Neural cell (in vitro differentiated cells): ENCODE data around the gene PPFIA1. TPM values are rescaled to one million over a fixed set of nuclear protein-coding genes. Genes with fewer than 3 reads are reported as not detected.

ENCODE experiments used
- H2AFZ ChIP-seq: fragments of 200-600, 300-800 bp; sonication (generic), shearing (Covaris generic); 2 replicates; pipeline ENCODE4 v1.6.0; 2014; ENCODE audit warnings: low read depth, mild to moderate bottlenecking, antibody characterized with exemption, low read length, moderate library complexity
- H3F3A ChIP-seq: fragments of 200-600 bp; shearing (Covaris generic); 2 replicates; pipeline ENCODE4 v1.6.1; 2016; ENCODE audit warnings: mild to moderate bottlenecking, moderate library complexity, mixed read lengths, antibody characterized with exemption, low read length; ENCODE audit not compliant: insufficient read depth, poor library complexity, severe bottlenecking
- H3K27ac ChIP-seq: fragments of 200-600, 300-800 bp; sonication (generic), shearing (Covaris generic); 2 replicates; pipeline ENCODE4 v1.5.1; 2014; ENCODE audit warnings: mild to moderate bottlenecking, low read length, moderate library complexity
- H3K27me3 ChIP-seq: fragments of 300-800, 200-600 bp; sonication (generic), shearing (Covaris generic); 2 replicates; pipeline ENCODE4 v1.6.0; 2014; ENCODE audit warnings: mild to moderate bottlenecking, low read depth, low read length, moderate library complexity; ENCODE audit not compliant: insufficient read depth
- H3K36me3 ChIP-seq: fragments of 300-800, 200-600 bp; sonication (generic), shearing (Covaris generic); 2 replicates; pipeline ENCODE4 v1.5.1; 2014; ENCODE audit warnings: mild to moderate bottlenecking, antibody characterized with exemption, low read length, moderate library complexity; ENCODE audit not compliant: insufficient read depth
- H3K4me2 ChIP-seq: fragments of 300-800, 200-600 bp; sonication (generic), shearing (Covaris generic); 2 replicates; pipeline ENCODE4 v1.6.0; 2014; ENCODE audit warnings: mild to moderate bottlenecking, low read length
- H3K4me3 ChIP-seq: fragments of 300-800, 200-600 bp; sonication (generic), shearing (Covaris generic); 2 replicates; pipeline ENCODE4 v1.5.1; 2014; ENCODE audit warnings: mild to moderate bottlenecking, low read length, moderate library complexity
- H3K79me2 ChIP-seq: fragments of 200-600 bp; shearing (Covaris generic); replicated peaks from 2 replicates; pipeline ENCODE4 v1.6.0; 2014; ENCODE audit warnings: mild to moderate bottlenecking, low read length, moderate library complexity; ENCODE audit not compliant: insufficient read depth
- H3K9ac ChIP-seq: fragments of 300-800, 200-600 bp; sonication (generic), shearing (Covaris generic); 2 replicates; pipeline ENCODE4 v1.6.1; 2016; ENCODE audit warnings: mild to moderate bottlenecking, low read length, mixed read lengths
- H3K9me2 ChIP-seq: fragments of 200-600 bp; shearing (Covaris generic); 2 replicates; pipeline ENCODE4 v1.6.1; 2016; ENCODE audit warnings: mild to moderate bottlenecking, low read length, mixed read lengths; ENCODE audit not compliant: insufficient read depth
- H3K9me3 ChIP-seq: fragments of 200-600, 300-800 bp; sonication (generic), shearing (Covaris generic); 2 replicates; pipeline ENCODE4 v1.6.1; 2016; ENCODE audit warnings: mild to moderate bottlenecking, mixed run types, low read length, moderate library complexity, mixed read lengths
- H4K20me1 ChIP-seq: fragments of 200-600 bp; shearing (Covaris generic); 2 replicates; pipeline ENCODE4 v1.6.1; 2016; ENCODE audit warnings: mild to moderate bottlenecking, mixed run types; ENCODE audit not compliant: insufficient read depth
- EP300 ChIP-seq: fragments of 450-650 bp; conservative IDR thresholded peaks from 2 replicates; pipeline ENCODE4 v1.6.1; 2014; ENCODE audit warnings: antibody characterized with exemption, mild to moderate bottlenecking, moderate library complexity; ENCODE audit not compliant: poor library complexity, severe bottlenecking
- EZH2 ChIP-seq: fragments of 200-600, 300-800 bp; shearing (Covaris generic), sonication (generic); IDR thresholded peaks from 2 replicates; pipeline ENCODE4 v1.6.1; 2014; ENCODE audit warnings: antibody characterized with exemption, low read length, borderline replicate concordance, mild to moderate bottlenecking; ENCODE audit not compliant: insufficient read depth, poor library complexity, severe bottlenecking
- MXI1 ChIP-seq: fragments of 450-650 bp; conservative IDR thresholded peaks from 2 replicates; pipeline ENCODE4 v1.6.1; 2014; ENCODE audit warnings: antibody characterized with exemption, mild to moderate bottlenecking; ENCODE audit not compliant: poor library complexity, severe bottlenecking
- POLR2AphosphoS5 ChIP-seq: IDR thresholded peaks from 2 replicates; pipeline ENCODE4 v1.6.1; 2012
- RAD21 ChIP-seq: fragments of 450-650 bp; conservative IDR thresholded peaks from 2 replicates; pipeline ENCODE4 v1.6.1; 2014; ENCODE audit warnings: antibody characterized with exemption, mild to moderate bottlenecking, moderate library complexity
- REST ChIP-seq: IDR thresholded peaks from 2 replicates; pipeline ENCODE4 v1.6.1; 2012; ENCODE audit warnings: borderline replicate concordance
- SMC3 ChIP-seq: fragments of 450-650 bp; conservative IDR thresholded peaks from 2 replicates; pipeline ENCODE4 v1.6.1; 2014; ENCODE audit warnings: antibody characterized with exemption, mild to moderate bottlenecking, moderate library complexity; ENCODE audit not compliant: poor library complexity
- TAF1 ChIP-seq: IDR thresholded peaks from 2 replicates; pipeline ENCODE4 v1.6.1; 2012; ENCODE audit warnings: low read depth
- polyA plus RNA-seq: library from polyadenylated mRNA; depleted of rRNA; stranded (reverse); fragments of >200 nt; gene quantifications from 2 replicates; pipeline ENCODE4 v1.2.3, GENCODE V29; 2014
- TF ChIP-seq, protein P1 (sequence below): fragments of 450-650 bp; IDR thresholded peaks from 2 replicates; pipeline ENCODE4 v1.5.1; 2014; ENCODE audit warnings: antibody characterized with exemption, mild to moderate bottlenecking, moderate library complexity; ENCODE audit not compliant: poor library complexity, severe bottlenecking

The PPFIA1 gene
- polyA plus RNA-seq, 1 donor from 2014 or later = 48.9 TPM

GRCh38 chr11:70353900-70354568 lies 83.5 kb downstream of the PPFIA1 start:
- no peak overlapping the region for H3K27ac ChIP-seq
- H3K4me3 ChIP-seq = no peak overlapping the region
- no peaks in the 10 kb centered on the region for H3K27me3 ChIP-seq
- H3K9me2 ChIP-seq = no peaks in the 10 kb centered on the region
- no peaks in the 10 kb centered on the region for H3F3A ChIP-seq
- no peaks in the 10 kb centered on the region for H3K9me3 ChIP-seq
- H4K20me1 ChIP-seq = no peaks in the 10 kb centered on the region
- H3K79me2 ChIP-seq = no peaks in the 10 kb centered on the region
- H3K36me3 ChIP-seq = peaks cover 13% of the 10 kb centered on the region
- no peak overlapping the region for H3K9ac ChIP-seq
- no peak overlapping the region for H2AFZ ChIP-seq
- no peak for TF ChIP-seq RAD21
- TF ChIP-seq EP300 = no peak
- TF ChIP-seq, protein P1, sequence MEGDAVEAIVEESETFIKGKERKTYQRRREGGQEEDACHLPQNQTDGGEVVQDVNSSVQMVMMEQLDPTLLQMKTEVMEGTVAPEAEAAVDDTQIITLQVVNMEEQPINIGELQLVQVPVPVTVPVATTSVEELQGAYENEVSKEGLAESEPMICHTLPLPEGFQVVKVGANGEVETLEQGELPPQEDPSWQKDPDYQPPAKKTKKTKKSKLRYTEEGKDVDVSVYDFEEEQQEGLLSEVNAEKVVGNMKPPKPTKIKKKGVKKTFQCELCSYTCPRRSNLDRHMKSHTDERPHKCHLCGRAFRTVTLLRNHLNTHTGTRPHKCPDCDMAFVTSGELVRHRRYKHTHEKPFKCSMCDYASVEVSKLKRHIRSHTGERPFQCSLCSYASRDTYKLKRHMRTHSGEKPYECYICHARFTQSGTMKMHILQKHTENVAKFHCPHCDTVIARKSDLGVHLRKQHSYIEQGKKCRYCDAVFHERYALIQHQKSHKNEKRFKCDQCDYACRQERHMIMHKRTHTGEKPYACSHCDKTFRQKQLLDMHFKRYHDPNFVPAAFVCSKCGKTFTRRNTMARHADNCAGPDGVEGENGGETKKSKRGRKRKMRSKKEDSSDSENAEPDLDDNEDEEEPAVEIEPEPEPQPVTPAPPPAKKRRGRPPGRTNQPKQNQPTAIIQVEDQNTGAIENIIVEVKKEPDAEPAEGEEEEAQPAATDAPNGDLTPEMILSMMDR = no peak
- TF ChIP-seq EZH2 = no peak
- TF ChIP-seq TAF1 = no peak
- TF ChIP-seq SMC3 = no peak
- no peak for TF ChIP-seq REST
- no peak for TF ChIP-seq MXI1
- TF ChIP-seq POLR2AphosphoS5 = no peak
- H3K4me2 ChIP-seq = no peak overlapping the region

DNA sequence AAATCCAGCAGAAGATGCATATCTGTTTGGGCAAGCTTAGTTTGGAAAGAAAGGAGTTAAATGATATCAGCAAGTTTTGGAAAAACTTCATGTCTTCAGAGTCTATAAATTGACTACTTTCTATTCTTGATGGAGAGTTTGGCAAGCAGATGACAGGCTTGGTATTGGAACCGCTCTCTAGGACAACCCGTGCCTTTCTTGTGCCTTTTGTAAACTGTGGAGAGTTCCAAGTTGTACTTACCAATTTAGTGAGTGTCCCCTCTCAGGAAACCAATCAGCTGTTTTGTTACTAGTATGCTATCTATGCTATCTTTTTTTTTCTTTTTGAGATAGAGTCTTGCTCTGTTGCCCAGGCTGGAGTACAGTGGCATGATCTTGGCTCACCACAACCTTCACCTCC lies 84.1 kb downstream of the PPFIA1 start:
- H3K27me3 ChIP-seq = no peaks in the 10 kb centered on the region
- H3K36me3 ChIP-seq = peaks cover 13% of the 10 kb centered on the region
- no peaks in the 10 kb centered on the region for H3K9me2 ChIP-seq
- no peaks in the 10 kb centered on the region for H3F3A ChIP-seq
- no peak overlapping the region for H3K4me2 ChIP-seq
- H3K9ac ChIP-seq = no peak overlapping the region
- TF ChIP-seq REST = no peak
- TF ChIP-seq TAF1 = no peak
- no peak for TF ChIP-seq SMC3
- no peak for TF ChIP-seq POLR2AphosphoS5
- no peak for TF ChIP-seq RAD21
- no peak for TF ChIP-seq EP300
- TF ChIP-seq, protein P1 = no peak
- TF ChIP-seq EZH2 = no peak
- TF ChIP-seq MXI1 = no peak
- no peak overlapping the region for H3K4me3 ChIP-seq
- no peaks in the 10 kb centered on the region for H3K79me2 ChIP-seq
- no peak overlapping the region for H2AFZ ChIP-seq
- H3K9me3 ChIP-seq = no peaks in the 10 kb centered on the region
- no peaks in the 10 kb centered on the region for H4K20me1 ChIP-seq
- H3K27ac ChIP-seq = no peak overlapping the region
